ENCODE data around the gene AKAP9.
"Not testable (repeated sequence)": the region's sequence is repeated elsewhere in the genome, so short reads cannot be mapped to it uniquely, and the experiment has no call there.

Gene AKAP9

GRCh38 chr7:92092210-92092609 lies 151.5 kb downstream of the AKAP9 start:
- Histone ChIP-seq H3K9me3 (ENCODE audit: control insufficient read depth, insufficient read depth, low read length) (no peaks in the 10 kb centered on the region), H3K4me1 (ENCODE audit: control insufficient read depth, insufficient read depth, low read length) (no peaks in the 10 kb centered on the region), H3K27me3 (ENCODE audit: control insufficient read depth, insufficient read depth, low read length) (no peaks in the 10 kb centered on the region), H3K36me3 (ENCODE audit: control insufficient read depth, insufficient read depth, low read length) (peaks cover 60% of the 10 kb centered on the region), H3K27ac (ENCODE audit: low read depth, low read length) (no peak overlapping the region), H3K4me3 (ENCODE audit: low read depth, low read length) (no peak overlapping the region), H3K9ac (ENCODE audit: low read depth, low read length) (no peak overlapping the region)

- Histone ChIP-seq H3K9me3 (ENCODE audit: control insufficient read depth, insufficient read depth, low read length) (no peaks in the 10 kb centered on the region), H3K4me3 (ENCODE audit: low read depth, low read length) (no peak overlapping the region), H3K4me1 (ENCODE audit: control insufficient read depth, insufficient read depth, low read length) (no peaks in the 10 kb centered on the region), H3K9ac (ENCODE audit: low read depth, low read length) (no peak overlapping the region), H3K36me3 (ENCODE audit: control insufficient read depth, insufficient read depth, low read length) (peaks cover 64% of the 10 kb centered on the region), H3K27me3 (ENCODE audit: control insufficient read depth, insufficient read depth, low read length) (no peaks in the 10 kb centered on the region), H3K27ac (ENCODE audit: low read depth, low read length) (no peak overlapping the region)
Measured at GRCh38 chr7:92095380-92095779, 154.7 kb downstream of the AKAP9 start.

GRCh38 chr7:92100534-92100933 lies 159.9 kb downstream of the AKAP9 start:
- no peak overlapping the region for H3K9ac ChIP-seq (ENCODE audit: low read depth, low read length)
- H3K4me3 ChIP-seq (ENCODE audit: low read depth, low read length): no peak overlapping the region
- H3K27ac ChIP-seq (ENCODE audit: low read depth, low read length): no peak overlapping the region
- peaks cover 73% of the 10 kb centered on the region for H3K36me3 ChIP-seq (ENCODE audit: control insufficient read depth, insufficient read depth, low read length)
- H3K9me3 ChIP-seq (ENCODE audit: control insufficient read depth, insufficient read depth, low read length): no peaks in the 10 kb centered on the region
- H3K4me1 ChIP-seq (ENCODE audit: control insufficient read depth, insufficient read depth, low read length): no peaks in the 10 kb centered on the region
- H3K27me3 ChIP-seq (ENCODE audit: control insufficient read depth, insufficient read depth, low read length): no peaks in the 10 kb centered on the region

DNA sequence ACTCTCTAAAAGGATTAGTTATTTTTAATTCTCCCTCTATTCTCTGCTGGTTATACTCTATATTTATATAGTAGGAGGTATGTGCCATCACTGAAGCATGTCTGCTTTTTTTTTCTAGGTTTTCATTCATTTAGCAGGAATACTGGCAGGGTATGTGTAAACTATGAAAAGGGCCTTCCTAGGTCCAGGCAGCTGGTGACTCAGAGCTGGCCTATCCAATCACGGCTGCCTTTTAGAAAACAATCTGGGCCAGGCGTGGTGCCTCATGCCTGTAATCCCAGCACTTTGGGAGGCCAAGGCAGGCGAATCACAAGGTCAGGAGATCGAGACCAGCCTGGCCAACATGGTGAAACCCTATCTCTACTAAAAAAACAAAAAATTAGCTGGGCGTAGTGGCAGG lies 162.2 kb downstream of the AKAP9 start:
- H3K36me3 ChIP-seq (ENCODE audit: control insufficient read depth, insufficient read depth, low read length): peaks cover 58% of the 10 kb centered on the region
- not testable (repeated sequence) for H3K27me3 ChIP-seq (ENCODE audit: control insufficient read depth, insufficient read depth, low read length); H3K9ac ChIP-seq (ENCODE audit: low read depth, low read length); H3K4me1 ChIP-seq (ENCODE audit: control insufficient read depth, insufficient read depth, low read length); H3K9me3 ChIP-seq (ENCODE audit: control insufficient read depth, insufficient read depth, low read length); H3K4me3 ChIP-seq (ENCODE audit: low read depth, low read length); H3K27ac ChIP-seq (ENCODE audit: low read depth, low read length)

DNA sequence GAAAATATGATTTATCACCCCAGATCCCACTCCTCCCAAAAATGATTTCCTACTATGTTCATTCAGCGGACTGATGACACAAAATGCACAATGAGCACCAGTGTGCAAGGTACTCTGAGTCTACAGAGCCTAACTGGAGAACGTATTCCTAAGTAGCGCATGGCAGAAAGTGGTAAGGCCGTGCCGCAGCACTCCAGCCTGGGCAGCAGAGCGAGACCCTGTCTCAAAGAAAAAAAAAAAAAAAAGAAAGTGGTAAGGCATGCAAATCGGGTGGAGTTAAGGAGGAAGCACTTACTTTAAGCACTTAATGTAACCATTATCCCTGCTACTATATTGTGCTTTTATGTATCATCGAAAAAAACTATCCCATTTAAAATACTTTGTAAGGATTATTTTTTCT lies 168.2 kb downstream of the AKAP9 start:
- Histone ChIP-seq H3K9me3 (ENCODE audit: control insufficient read depth, insufficient read depth, low read length) (no peaks in the 10 kb centered on the region), H3K36me3 (ENCODE audit: control insufficient read depth, insufficient read depth, low read length) (peaks cover 67% of the 10 kb centered on the region), H3K27me3 (ENCODE audit: control insufficient read depth, insufficient read depth, low read length) (no peaks in the 10 kb centered on the region), H3K27ac (ENCODE audit: low read depth, low read length) (no peak overlapping the region), H3K9ac (ENCODE audit: low read depth, low read length) (no peak overlapping the region), H3K4me3 (ENCODE audit: low read depth, low read length) (no peak overlapping the region), H3K4me1 (ENCODE audit: control insufficient read depth, insufficient read depth, low read length) (no peaks in the 10 kb centered on the region)

GRCh38 chr7:92110857-92111256 lies 170.2 kb downstream of the AKAP9 start:
- peaks cover 79% of the 10 kb centered on the region for H3K36me3 ChIP-seq (ENCODE audit: control insufficient read depth, insufficient read depth, low read length)
- no peak overlapping the region for H3K4me3 ChIP-seq (ENCODE audit: low read depth, low read length)

GRCh38 chr7:92115821-92116220 lies 175.2 kb downstream of the AKAP9 start:
- Histone ChIP-seq H3K27me3 (ENCODE audit: control insufficient read depth, insufficient read depth, low read length) (no peaks in the 10 kb centered on the region), H3K9ac (ENCODE audit: low read depth, low read length) (no peak overlapping the region), H3K9me3 (ENCODE audit: control insufficient read depth, insufficient read depth, low read length) (no peaks in the 10 kb centered on the region), H3K4me1 (ENCODE audit: control insufficient read depth, insufficient read depth, low read length) (no peaks in the 10 kb centered on the region), H3K36me3 (ENCODE audit: control insufficient read depth, insufficient read depth, low read length) (peaks cover 92% of the 10 kb centered on the region), H3K27ac (ENCODE audit: low read depth, low read length) (no peak overlapping the region), H3K4me3 (ENCODE audit: low read depth, low read length) (no peak overlapping the region)

More at GRCh38 chr7:92110857-92111256, 170.2 kb downstream of the AKAP9 start:
- Histone ChIP-seq H3K4me1 (ENCODE audit: control insufficient read depth, insufficient read depth, low read length) (no peaks in the 10 kb centered on the region), H3K9ac (ENCODE audit: low read depth, low read length) (no peak overlapping the region), H3K9me3 (ENCODE audit: control insufficient read depth, insufficient read depth, low read length) (no peaks in the 10 kb centered on the region), H3K27me3 (ENCODE audit: control insufficient read depth, insufficient read depth, low read length) (no peaks in the 10 kb centered on the region), H3K27ac (ENCODE audit: low read depth, low read length) (no peak overlapping the region)

GRCh38 chr7:92116949-92117348 lies 176.3 kb downstream of the AKAP9 start:
- Histone ChIP-seq H3K4me1 (ENCODE audit: control insufficient read depth, insufficient read depth, low read length) (no peaks in the 10 kb centered on the region), H3K27me3 (ENCODE audit: control insufficient read depth, insufficient read depth, low read length) (no peaks in the 10 kb centered on the region), H3K36me3 (ENCODE audit: control insufficient read depth, insufficient read depth, low read length) (peaks cover 92% of the 10 kb centered on the region)

DNA sequence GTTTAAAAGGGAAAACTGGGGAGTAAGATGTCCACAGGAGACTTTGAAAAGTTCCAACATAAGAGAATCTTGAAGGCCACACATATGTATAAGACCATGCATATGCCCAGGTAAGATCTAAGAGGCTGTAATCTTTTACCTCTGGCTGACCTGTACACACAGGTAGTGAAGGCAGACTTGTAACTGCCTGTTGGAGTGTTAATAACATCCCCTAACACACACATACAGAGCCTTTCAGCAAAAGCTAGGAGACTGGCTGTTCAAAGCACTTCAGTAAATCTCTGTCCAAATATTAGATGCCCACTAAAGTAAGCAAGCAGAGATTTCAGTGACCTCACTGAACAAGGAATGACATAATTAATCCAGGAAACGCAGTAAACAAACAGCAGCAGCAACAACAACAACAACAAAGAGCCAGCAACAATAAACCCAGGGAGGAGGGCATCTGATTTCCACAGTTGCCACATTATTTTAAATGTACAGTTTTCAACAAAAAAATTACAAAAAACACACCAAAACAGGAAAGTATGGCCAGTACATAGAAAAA lies 178.6 kb downstream of the AKAP9 start:
- H3K4me1 ChIP-seq (ENCODE audit: control insufficient read depth, insufficient read depth, low read length): no peaks in the 10 kb centered on the region

More at GRCh38 chr7:92116949-92117348, 176.3 kb downstream of the AKAP9 start:
- Histone ChIP-seq H3K9ac (ENCODE audit: low read depth, low read length) (no peak overlapping the region), H3K4me3 (ENCODE audit: low read depth, low read length) (no peak overlapping the region), H3K9me3 (ENCODE audit: control insufficient read depth, insufficient read depth, low read length) (no peaks in the 10 kb centered on the region), H3K27ac (ENCODE audit: low read depth, low read length) (no peak overlapping the region)

GRCh38 chr7:92121681-92122080 lies 181.0 kb downstream of the AKAP9 start:
- Histone ChIP-seq H3K27ac (ENCODE audit: low read depth, low read length) (no peak overlapping the region), H3K9ac (ENCODE audit: low read depth, low read length) (no peak overlapping the region), H3K4me3 (ENCODE audit: low read depth, low read length) (no peak overlapping the region), H3K4me1 (ENCODE audit: control insufficient read depth, insufficient read depth, low read length) (no peaks in the 10 kb centered on the region), H3K9me3 (ENCODE audit: control insufficient read depth, insufficient read depth, low read length) (no peaks in the 10 kb centered on the region), H3K27me3 (ENCODE audit: control insufficient read depth, insufficient read depth, low read length) (no peaks in the 10 kb centered on the region), H3K36me3 (ENCODE audit: control insufficient read depth, insufficient read depth, low read length) (peaks cover 95% of the 10 kb centered on the region)

More for the DNA sequence above, 178.6 kb downstream of the AKAP9 start:
- no peak overlapping the region for H3K27ac ChIP-seq (ENCODE audit: low read depth, low read length)
- H3K36me3 ChIP-seq (ENCODE audit: control insufficient read depth, insufficient read depth, low read length): peaks cover 96% of the 10 kb centered on the region
- no peaks in the 10 kb centered on the region for H3K27me3 ChIP-seq (ENCODE audit: control insufficient read depth, insufficient read depth, low read length)
- no peak overlapping the region for H3K9ac ChIP-seq (ENCODE audit: low read depth, low read length)
- no peak overlapping the region for H3K4me3 ChIP-seq (ENCODE audit: low read depth, low read length)
- H3K9me3 ChIP-seq (ENCODE audit: control insufficient read depth, insufficient read depth, low read length): no peaks in the 10 kb centered on the region

DNA sequence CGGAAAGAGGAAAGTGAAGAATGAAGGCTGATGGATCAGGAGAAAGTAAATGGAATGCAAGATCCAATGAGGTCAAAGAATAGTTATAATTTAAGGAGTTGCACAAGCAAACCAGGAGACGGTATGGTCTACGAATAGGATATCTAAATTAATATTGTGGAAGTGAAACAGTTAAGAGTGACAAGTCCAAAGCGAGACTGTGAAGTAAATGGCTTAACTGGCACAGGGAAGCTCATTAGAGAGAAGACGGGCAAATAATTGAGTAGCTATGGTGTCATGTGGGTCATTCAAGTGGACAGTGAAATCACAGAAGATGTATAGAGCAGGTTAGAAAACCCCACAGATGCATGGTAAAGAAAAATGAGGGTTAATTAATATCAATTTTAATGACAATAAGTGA lies 190.4 kb downstream of the AKAP9 start:
- Histone ChIP-seq H3K4me1 (ENCODE audit: control insufficient read depth, insufficient read depth, low read length) (peaks cover 17% of the 10 kb centered on the region), H3K27me3 (ENCODE audit: control insufficient read depth, insufficient read depth, low read length) (no peaks in the 10 kb centered on the region), H3K27ac (ENCODE audit: low read depth, low read length) (no peak overlapping the region), H3K36me3 (ENCODE audit: control insufficient read depth, insufficient read depth, low read length) (peaks cover 54% of the 10 kb centered on the region), H3K9me3 (ENCODE audit: control insufficient read depth, insufficient read depth, low read length) (no peaks in the 10 kb centered on the region), H3K9ac (ENCODE audit: low read depth, low read length) (no peak overlapping the region), H3K4me3 (ENCODE audit: low read depth, low read length) (no peak overlapping the region)
